ENCODE data around the gene CARD8. TPM values are rescaled to one million over a fixed set of nuclear protein-coding genes. Genes with fewer than 3 reads are reported as not detected.

CARD8 gene, protein sequence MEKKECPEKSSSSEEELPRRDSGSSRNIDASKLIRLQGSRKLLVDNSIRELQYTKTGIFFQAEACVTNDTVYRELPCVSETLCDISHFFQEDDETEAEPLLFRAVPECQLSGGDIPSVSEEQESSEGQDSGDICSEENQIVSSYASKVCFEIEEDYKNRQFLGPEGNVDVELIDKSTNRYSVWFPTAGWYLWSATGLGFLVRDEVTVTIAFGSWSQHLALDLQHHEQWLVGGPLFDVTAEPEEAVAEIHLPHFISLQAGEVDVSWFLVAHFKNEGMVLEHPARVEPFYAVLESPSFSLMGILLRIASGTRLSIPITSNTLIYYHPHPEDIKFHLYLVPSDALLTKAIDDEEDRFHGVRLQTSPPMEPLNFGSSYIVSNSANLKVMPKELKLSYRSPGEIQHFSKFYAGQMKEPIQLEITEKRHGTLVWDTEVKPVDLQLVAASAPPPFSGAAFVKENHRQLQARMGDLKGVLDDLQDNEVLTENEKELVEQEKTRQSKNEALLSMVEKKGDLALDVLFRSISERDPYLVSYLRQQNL
- 10 to 100 TPM; 22.7 to 41.4 (median 28.8) TPM for total RNA-seq
- long read RNA-seq, donor 1, partial matches to known transcripts = 4 of 11 reads
- long read RNA-seq, donor 1, other reads (novel, unspliced or antisense) = 7 of 11 reads
- long read RNA-seq, donor 2, partial matches to known transcripts = 0 of 2 reads
- long read RNA-seq, donor 2, other reads (novel, unspliced or antisense) = 2 of 2 reads

DNA sequence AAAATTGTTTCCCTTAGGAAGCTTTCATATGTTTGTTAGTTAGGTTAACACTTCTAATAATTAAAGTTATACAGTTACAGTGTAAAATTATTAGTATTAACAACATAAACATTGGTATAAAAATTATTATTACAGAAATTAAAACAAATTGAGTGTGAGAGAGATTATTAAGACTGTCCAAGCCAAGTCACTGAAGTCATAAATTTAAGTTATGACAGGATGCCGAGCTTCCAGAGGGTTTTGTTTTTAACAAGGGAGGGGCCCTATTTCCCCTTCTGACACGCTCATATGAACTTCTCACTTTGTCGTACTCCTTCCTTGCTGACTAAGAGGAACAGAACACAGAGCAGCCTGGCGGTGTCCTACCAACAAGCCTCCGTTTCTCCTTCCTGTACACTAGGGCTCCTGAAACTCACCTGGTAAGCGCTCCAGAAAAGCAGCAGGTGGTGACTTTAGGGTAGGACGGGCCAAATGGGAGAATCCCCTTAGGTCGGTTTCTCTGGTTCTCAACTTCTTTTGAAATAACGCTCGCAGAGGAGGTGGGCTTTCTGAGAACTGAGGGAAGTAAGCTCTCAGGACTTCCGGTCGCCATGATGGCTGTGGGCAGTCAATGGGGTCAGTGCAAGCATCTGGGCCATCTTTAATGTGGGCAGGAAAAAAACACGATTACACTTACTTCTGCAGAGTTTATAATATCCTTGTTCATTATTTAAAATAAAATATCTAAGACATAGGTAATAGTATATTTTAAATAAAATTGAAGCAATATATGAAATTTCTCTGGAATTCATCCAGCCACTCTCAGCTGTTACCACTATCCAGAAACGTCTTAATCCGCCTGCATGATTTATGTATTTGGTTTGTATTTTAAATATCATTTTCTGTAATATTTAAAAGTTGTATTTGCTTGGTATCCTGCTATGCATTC, at the start of gene CARD8:
Gene CARD8, minus strand, starts transcription at position 537 of the 928 bp plus-strand sequence. CDS start 14,892 bp downstream, outside the sequence.
- Histone ChIP-seq H3K9me3 (no peaks in the 10 kb centered on the region), H3K36me3 (ENCODE audit: low read depth) (no peaks in the 10 kb centered on the region)
- TF ChIP-seq, protein P1, sequence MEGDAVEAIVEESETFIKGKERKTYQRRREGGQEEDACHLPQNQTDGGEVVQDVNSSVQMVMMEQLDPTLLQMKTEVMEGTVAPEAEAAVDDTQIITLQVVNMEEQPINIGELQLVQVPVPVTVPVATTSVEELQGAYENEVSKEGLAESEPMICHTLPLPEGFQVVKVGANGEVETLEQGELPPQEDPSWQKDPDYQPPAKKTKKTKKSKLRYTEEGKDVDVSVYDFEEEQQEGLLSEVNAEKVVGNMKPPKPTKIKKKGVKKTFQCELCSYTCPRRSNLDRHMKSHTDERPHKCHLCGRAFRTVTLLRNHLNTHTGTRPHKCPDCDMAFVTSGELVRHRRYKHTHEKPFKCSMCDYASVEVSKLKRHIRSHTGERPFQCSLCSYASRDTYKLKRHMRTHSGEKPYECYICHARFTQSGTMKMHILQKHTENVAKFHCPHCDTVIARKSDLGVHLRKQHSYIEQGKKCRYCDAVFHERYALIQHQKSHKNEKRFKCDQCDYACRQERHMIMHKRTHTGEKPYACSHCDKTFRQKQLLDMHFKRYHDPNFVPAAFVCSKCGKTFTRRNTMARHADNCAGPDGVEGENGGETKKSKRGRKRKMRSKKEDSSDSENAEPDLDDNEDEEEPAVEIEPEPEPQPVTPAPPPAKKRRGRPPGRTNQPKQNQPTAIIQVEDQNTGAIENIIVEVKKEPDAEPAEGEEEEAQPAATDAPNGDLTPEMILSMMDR (IDR thresholded peaks at IDR 0.05) = no peak

DNA sequence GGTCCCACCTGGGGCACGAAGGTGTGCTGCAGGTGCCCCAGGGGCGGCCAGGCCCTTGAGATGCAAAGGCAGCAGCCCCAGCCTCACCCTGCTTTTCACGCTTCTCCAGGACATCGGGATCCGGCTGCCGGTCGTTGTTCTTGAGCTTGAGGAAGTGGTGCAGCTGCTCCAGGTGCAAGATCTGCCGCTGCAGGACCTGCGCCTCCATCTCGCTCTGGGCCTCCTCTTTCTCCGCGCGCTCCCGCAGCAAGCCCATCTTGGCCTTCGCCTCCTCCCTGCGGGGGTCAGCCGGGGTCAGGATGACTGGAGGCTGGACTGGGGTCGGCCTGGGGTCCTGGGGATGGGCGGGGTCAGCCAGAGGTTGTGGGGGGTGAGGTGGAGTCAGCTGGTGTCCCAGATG, 48.2 kb upstream of the CARD8 start:
- intact Hi-C loops (cut with DNase I, micrococcal nuclease) = no loop called here
- H3K9me3 ChIP-seq = no peaks in the 10 kb centered on the region
- DNase-seq (no peak), ATAC-seq (no peak)
- H3K4me1 ChIP-seq (ENCODE audit: low read depth) = no peaks in the 10 kb centered on the region
- TF ChIP-seq, protein P1 (IDR thresholded peaks at IDR 0.05) = no peak
- H3K4me3 ChIP-seq = no peak overlapping the region
- H3K36me3 ChIP-seq (ENCODE audit: low read depth) = no peaks in the 10 kb centered on the region

More for the DNA sequence above, at the start of gene CARD8:
- peak; percentile 79 to 88 (median 88) for DNase-seq
- H3K4me3 ChIP-seq = peak within 1 kb of the TSS; percentile 38
- ATAC-seq = peak; percentile 94
- intact Hi-C loops (cut with DNase I, micrococcal nuclease) = no loop called here
- H3K4me1 ChIP-seq (ENCODE audit: low read depth) = peaks cover 12% of the 10 kb centered on the region

DNA sequence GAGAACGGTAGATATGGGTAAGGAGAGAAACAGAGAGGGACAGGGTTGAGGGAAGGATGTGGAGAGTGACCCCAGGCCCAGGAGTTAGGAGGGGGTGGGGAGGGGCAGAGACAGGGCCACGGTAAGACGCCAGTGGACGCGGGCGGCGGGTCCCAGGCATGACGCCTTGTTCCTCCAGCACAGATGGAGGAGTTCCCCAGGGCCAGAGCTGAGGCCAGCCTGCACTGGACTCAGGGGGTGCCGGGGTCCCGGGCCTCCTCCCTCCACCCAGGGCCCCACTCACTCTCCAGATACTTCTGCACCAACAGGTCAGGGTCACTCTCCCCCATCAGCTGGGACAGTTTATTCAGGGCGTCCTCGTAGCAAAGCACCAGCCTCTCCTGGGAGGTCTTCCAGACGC, 47.7 kb upstream of the CARD8 start:
- intact Hi-C loops (cut with DNase I, micrococcal nuclease) = no loop called here
- no peak overlapping the region for H3K4me3 ChIP-seq
- DNase-seq (no peak), ATAC-seq (no peak)
- no peaks in the 10 kb centered on the region for H3K4me1 ChIP-seq (ENCODE audit: low read depth)
- H3K9me3 ChIP-seq = no peaks in the 10 kb centered on the region
- no peaks in the 10 kb centered on the region for H3K36me3 ChIP-seq (ENCODE audit: low read depth)
- TF ChIP-seq, protein P1 (IDR thresholded peaks at IDR 0.05) = no peak

DNA sequence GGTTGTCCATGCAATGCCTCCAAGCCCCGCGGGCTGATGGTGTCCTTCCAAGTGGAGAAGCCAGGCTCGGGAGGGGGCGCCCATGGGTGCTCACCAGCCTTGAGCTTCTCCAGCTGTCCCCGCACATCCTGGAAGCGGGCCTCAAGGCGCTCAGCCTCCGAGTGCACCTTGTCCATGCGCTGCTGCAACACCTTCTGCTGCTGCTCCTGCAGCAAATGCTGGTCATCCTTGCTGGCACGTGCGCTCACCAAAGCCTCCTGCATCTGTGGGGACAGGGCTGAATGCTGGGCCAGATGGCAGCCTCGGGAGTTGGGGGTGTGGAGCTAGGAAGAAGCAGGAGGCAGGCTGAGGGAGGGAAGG, 46.9 kb upstream of the CARD8 start:
- DNase-seq (no peak), ATAC-seq (no peak)
- no peaks in the 10 kb centered on the region for H3K4me1 ChIP-seq (ENCODE audit: low read depth)
- intact Hi-C loops (cut with DNase I, micrococcal nuclease) = no loop called here
- no peaks in the 10 kb centered on the region for H3K9me3 ChIP-seq
- no peaks in the 10 kb centered on the region for H3K36me3 ChIP-seq (ENCODE audit: low read depth)
- H3K4me3 ChIP-seq = no peak overlapping the region
- TF ChIP-seq, protein P1 (IDR thresholded peaks at IDR 0.05) = no peak

DNA sequence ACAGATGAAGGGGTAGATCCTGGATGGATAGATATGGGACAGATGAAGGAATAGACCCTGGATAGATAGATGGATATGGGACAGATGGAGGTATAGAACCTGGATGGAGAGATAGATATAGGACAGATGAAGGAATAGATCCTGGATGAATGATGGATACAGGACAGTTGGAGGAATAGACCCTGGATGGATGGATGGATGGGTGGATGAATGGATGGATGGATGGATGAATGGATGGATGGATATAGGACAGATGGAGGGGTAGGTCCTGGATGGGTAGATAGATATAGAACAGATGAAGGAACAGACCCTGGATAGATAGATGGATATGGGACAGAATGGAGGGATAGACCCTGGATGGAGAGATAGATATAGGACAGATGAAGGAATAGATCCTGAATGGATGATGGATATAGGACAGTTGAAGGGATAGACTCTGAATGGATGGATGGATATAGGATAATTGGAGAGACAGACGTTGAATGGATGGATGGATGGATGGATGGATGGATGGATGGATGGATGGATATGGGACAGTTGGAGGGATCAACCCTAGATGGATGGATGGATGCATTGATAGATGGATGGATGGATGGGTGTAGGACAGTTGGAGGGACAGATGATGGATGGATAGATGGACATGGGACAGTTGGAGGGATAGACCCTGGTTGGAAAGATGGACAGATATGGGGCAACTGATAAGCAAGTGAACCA, 46.3 kb upstream of the CARD8 start:
- intact Hi-C loops (cut with DNase I, micrococcal nuclease) = no loop called here
- TF ChIP-seq, protein P1 (IDR thresholded peaks at IDR 0.05) = no peak
- Histone ChIP-seq H3K4me3 (no peak overlapping the region), H3K9me3 (no peaks in the 10 kb centered on the region), H3K36me3 (ENCODE audit: low read depth) (no peaks in the 10 kb centered on the region), H3K4me1 (ENCODE audit: low read depth) (no peaks in the 10 kb centered on the region)
- ATAC-seq = no peak
- no peak for DNase-seq

All from mucosa of descending colon (tissue), 3 donors.